Body of pancreas (tissue), 4 donors: ENCODE measurements around the gene NRG3.

Experiments
- CTCF ChIP-seq, 7 experiments: fragments of 450-650 bp in 4 of 7; fragments of 200-600 bp in 3 of 7; sonication (generic) in 3 of 7; IDR thresholded peaks; one replicate each; pipeline ENCODE4 v1.5.1; 2016 to 2019; ENCODE audit warnings: antibody characterized with exemption in 7 of 7
- POLR2A ChIP-seq, 3 donors: fragments of 450-650 bp; IDR thresholded peaks; one replicate each; pipeline ENCODE4 v1.6.1; 2016; ENCODE audit warnings: antibody characterized with exemption in 3 of 3, mild to moderate bottlenecking in 2 of 3

DNA sequence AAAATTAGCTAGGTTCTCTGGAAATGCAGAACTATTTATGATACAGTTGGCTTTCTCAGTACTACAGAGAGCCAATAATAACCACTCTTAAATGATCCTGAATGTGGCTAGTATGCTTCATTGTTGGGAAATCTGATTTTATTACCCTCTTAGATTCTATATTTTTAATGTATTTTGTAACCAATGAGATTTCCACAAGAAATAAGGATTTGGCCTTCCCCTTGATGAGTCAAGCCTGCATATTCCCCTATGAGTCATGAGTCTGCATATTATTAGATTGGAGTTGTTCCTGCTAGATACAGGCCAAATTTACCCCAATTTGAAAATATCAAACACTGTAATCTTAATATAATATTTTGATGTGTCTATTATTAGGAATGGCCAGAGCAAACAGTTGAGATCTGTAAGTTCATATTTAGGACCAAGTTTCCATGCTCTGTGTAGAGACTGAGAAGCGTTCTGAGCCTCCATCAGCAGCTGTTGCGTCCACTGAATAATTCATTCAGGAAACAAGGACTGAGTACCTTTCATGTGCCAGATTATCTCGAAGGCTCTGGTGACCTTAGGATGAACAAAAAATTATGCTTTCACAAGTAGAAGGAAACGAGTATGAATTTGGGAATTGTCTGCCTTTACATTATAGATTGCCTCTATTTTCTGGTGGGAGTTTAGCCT lies 793.4 kb downstream of the NRG3 start:
- TF ChIP-seq CTCF (IDR thresholded peaks at IDR 0.05) (no peak), POLR2A (IDR thresholded peaks at IDR 0.05) (no peak)
